Breast epithelium (tissue), 4 donors: Measurements from ENCODE around the gene CTSS. TPM values are rescaled to one million over a fixed set of nuclear protein-coding genes. Genes with fewer than 3 reads are reported as not detected.
"Not testable (repeated sequence)": the region's sequence is repeated elsewhere in the genome, so short reads cannot be mapped to it uniquely, and the experiment has no call there.

Experiments used
- DNase-seq, 2 donors: peaks; one replicate each; pipeline ENCODE4 v3.0.0-alpha.2; 2019; ENCODE audit warnings: low spot score in 2 of 2
- H3K27ac ChIP-seq, 2 donors: fragments of 200-600 bp; sonication (generic) in 1 of 2; one replicate each; pipeline ENCODE4 v1.5.1; 2016 to 2019; ENCODE audit warnings: mild to moderate bottlenecking in 1 of 2
- H3K27me3 ChIP-seq, 2 donors: fragments of 200-600 bp; sonication (generic) in 1 of 2; one replicate each; pipeline versions ENCODE4 v1.5.1 to v1.6.0; 2017 to 2019; ENCODE audit warnings: control low read depth in 1 of 2, mild to moderate bottlenecking in 1 of 2
- H3K36me3 ChIP-seq: fragments of 200-600 bp; one replicate; pipeline ENCODE4 v1.5.1; 2019
- H3K4me1 ChIP-seq, 2 donors: fragments of 200-600 bp; sonication (generic); one replicate each; pipeline ENCODE4 v1.5.1; 2016 to 2019; ENCODE audit warnings: control low read depth in 1 of 2
- H3K4me3 ChIP-seq, 3 donors: fragments of 200-600 bp; sonication (generic); 1 replicate in 2 of 3; 2 replicates in 1 of 3; pipeline ENCODE4 v1.5.1; 2016 to 2019; ENCODE audit warnings: mild to moderate bottlenecking in 3 of 3, moderate library complexity in 2 of 3
- H3K9me3 ChIP-seq, 2 donors: fragments of 200-600 bp; sonication (generic) in 1 of 2; one replicate each; pipeline ENCODE4 v1.5.1; 2016 to 2019; ENCODE audit warnings: control low read depth in 1 of 2
- POLR2A ChIP-seq: fragments of 450-650 bp; IDR thresholded peaks from one replicate; pipeline ENCODE4 v1.6.1; 2016; ENCODE audit warnings: antibody characterized with exemption, mild to moderate bottlenecking, moderate library complexity
- POLR2AphosphoS5 ChIP-seq, 3 donors: sonication (generic); formaldehyde crosslinking; IDR thresholded peaks; one replicate each; pipeline ENCODE4 v1.6.1; 2017; ENCODE audit warnings: antibody characterized with exemption in 3 of 3
- intact Hi-C: fragments of 100-400 bp; cut with DNase I; formaldehyde crosslinking; loops from one replicate; pipeline ENCODE4 v1.15.1; 2023; ENCODE audit warnings: low total_unique reads
- total RNA-seq, 3 donors: library from RNA; depleted of rRNA; stranded (reverse); fragments of >200 nt; gene quantifications; one replicate each; pipeline ENCODE4 v1.1.0, GENCODE V29; 2016
- TF ChIP-seq, protein P1 (sequence below), 3 donors: fragments of 450-650 bp; IDR thresholded peaks; one replicate each; pipeline ENCODE4 v1.5.1; 2016 to 2017; ENCODE audit warnings: antibody characterized with exemption in 3 of 3, mild to moderate bottlenecking in 3 of 3, moderate library complexity in 3 of 3

Gene CTSS
- total RNA-seq, 3 donors from 2014 or later: 36.1 to 218 (median 153) TPM

- intact Hi-C loops: no loop called here
These were observed 32.9 kb upstream of the CTSS start for GRCh38 chr1:150798525-150798924.

DNA sequence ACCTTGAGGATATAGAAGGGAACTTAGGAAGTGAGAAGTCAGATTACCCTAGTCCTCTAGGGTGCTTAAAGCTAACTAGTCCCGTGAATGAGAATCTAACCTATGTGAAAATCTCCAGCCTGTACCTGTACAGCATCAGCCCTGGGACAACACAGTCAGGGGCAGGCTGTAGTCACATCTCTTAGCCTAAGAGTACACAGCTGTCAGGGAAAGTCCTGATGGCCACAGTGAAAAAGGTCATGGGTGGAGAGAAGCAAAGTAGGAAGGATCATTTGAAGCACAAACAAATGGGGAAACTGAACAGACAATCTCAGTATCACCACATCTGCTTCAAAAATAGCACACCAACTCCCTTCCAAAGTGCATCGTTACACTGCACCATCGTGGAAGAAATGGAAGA, 30.8 kb upstream of the CTSS start:
- Histone ChIP-seq H3K4me3 (no peak overlapping the region), H3K4me1 (no peaks in the 10 kb centered on the region), H3K27me3 (no peaks in the 10 kb centered on the region), H3K27ac (no peak overlapping the region), H3K36me3 (no peaks in the 10 kb centered on the region), H3K9me3 (no peaks in the 10 kb centered on the region)
- DNase-seq: no peak
- TF ChIP-seq, protein P1, sequence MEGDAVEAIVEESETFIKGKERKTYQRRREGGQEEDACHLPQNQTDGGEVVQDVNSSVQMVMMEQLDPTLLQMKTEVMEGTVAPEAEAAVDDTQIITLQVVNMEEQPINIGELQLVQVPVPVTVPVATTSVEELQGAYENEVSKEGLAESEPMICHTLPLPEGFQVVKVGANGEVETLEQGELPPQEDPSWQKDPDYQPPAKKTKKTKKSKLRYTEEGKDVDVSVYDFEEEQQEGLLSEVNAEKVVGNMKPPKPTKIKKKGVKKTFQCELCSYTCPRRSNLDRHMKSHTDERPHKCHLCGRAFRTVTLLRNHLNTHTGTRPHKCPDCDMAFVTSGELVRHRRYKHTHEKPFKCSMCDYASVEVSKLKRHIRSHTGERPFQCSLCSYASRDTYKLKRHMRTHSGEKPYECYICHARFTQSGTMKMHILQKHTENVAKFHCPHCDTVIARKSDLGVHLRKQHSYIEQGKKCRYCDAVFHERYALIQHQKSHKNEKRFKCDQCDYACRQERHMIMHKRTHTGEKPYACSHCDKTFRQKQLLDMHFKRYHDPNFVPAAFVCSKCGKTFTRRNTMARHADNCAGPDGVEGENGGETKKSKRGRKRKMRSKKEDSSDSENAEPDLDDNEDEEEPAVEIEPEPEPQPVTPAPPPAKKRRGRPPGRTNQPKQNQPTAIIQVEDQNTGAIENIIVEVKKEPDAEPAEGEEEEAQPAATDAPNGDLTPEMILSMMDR (IDR thresholded peaks at IDR 0.05): no peak
- TF ChIP-seq POLR2A (no peak), POLR2AphosphoS5 (IDR thresholded peaks at IDR 0.05) (no peak)
- intact Hi-C loops: no loop called here

More at GRCh38 chr1:150798525-150798924, 32.9 kb upstream of the CTSS start:
- no peaks in the 10 kb centered on the region for H3K9me3 ChIP-seq
- no peaks in the 10 kb centered on the region for H3K36me3 ChIP-seq
- DNase-seq: no peak
- H3K27ac ChIP-seq: peak overlapping the region in 1 of 2 donors; percentile 22
- TF ChIP-seq, protein P1 (IDR thresholded peaks at IDR 0.05): no peak
- TF ChIP-seq POLR2AphosphoS5 (IDR thresholded peaks at IDR 0.05): no peak
- no peak for TF ChIP-seq POLR2A
- H3K27me3 ChIP-seq: no peaks in the 10 kb centered on the region
- no peak overlapping the region for H3K4me3 ChIP-seq
- no peaks in the 10 kb centered on the region for H3K4me1 ChIP-seq

GRCh38 chr1:150793778-150794177, 28.2 kb upstream of the CTSS start:
- H3K27me3 ChIP-seq, H3K36me3 ChIP-seq, H3K27ac ChIP-seq, DNase-seq, H3K4me1 ChIP-seq, H3K9me3 ChIP-seq, intact Hi-C loops, H3K4me3 ChIP-seq: not testable (repeated sequence)

- Histone ChIP-seq H3K9me3 (no peaks in the 10 kb centered on the region), H3K27me3 (no peaks in the 10 kb centered on the region), H3K36me3 (no peaks in the 10 kb centered on the region), H3K4me1 (no peaks in the 10 kb centered on the region), H3K27ac (no peak overlapping the region), H3K4me3 (no peak overlapping the region)
- no peak for TF ChIP-seq POLR2A
- intact Hi-C loops: no loop called here
- no peak for DNase-seq
These were observed 27.6 kb upstream of the CTSS start for GRCh38 chr1:150793221-150793620.

GRCh38 chr1:150791585-150791984, 26.0 kb upstream of the CTSS start:
- DNase-seq: no peak
- intact Hi-C loops: no loop called here
- Histone ChIP-seq H3K9me3 (no peaks in the 10 kb centered on the region), H3K27me3 (no peaks in the 10 kb centered on the region), H3K4me3 (no peak overlapping the region), H3K36me3 (no peaks in the 10 kb centered on the region), H3K27ac (no peak overlapping the region), H3K4me1 (no peaks in the 10 kb centered on the region)
- no peak for TF ChIP-seq POLR2A
- no peak for TF ChIP-seq POLR2AphosphoS5 (IDR thresholded peaks at IDR 0.05)
- TF ChIP-seq, protein P1 (IDR thresholded peaks at IDR 0.05): no peak

- no peaks in the 10 kb centered on the region for H3K4me1 ChIP-seq
- H3K27ac ChIP-seq: no peak overlapping the region
- no peak overlapping the region for H3K4me3 ChIP-seq
- no peaks in the 10 kb centered on the region for H3K9me3 ChIP-seq
- intact Hi-C loops: no loop called here
- TF ChIP-seq POLR2AphosphoS5 (IDR thresholded peaks at IDR 0.05) (no peak), POLR2A (no peak)
- TF ChIP-seq, protein P1 (IDR thresholded peaks at IDR 0.05): no peak
- no peaks in the 10 kb centered on the region for H3K27me3 ChIP-seq
- no peaks in the 10 kb centered on the region for H3K36me3 ChIP-seq
- DNase-seq: no peak
These were observed 23.8 kb upstream of the CTSS start for GRCh38 chr1:150789396-150789795.
